Putamen (tissue), 1 donor: Measurements from ENCODE around the gene HAGHL.
"Not testable (repeated sequence)": the region's sequence is repeated elsewhere in the genome, so short reads cannot be mapped to it uniquely, and the experiment has no call there.

Source experiments
- DNase-seq: peaks from one replicate; pipeline ENCODE4 v3.0.0-alpha.2; 2016; ENCODE audit warnings: low spot score

HAGHL gene

DNA sequence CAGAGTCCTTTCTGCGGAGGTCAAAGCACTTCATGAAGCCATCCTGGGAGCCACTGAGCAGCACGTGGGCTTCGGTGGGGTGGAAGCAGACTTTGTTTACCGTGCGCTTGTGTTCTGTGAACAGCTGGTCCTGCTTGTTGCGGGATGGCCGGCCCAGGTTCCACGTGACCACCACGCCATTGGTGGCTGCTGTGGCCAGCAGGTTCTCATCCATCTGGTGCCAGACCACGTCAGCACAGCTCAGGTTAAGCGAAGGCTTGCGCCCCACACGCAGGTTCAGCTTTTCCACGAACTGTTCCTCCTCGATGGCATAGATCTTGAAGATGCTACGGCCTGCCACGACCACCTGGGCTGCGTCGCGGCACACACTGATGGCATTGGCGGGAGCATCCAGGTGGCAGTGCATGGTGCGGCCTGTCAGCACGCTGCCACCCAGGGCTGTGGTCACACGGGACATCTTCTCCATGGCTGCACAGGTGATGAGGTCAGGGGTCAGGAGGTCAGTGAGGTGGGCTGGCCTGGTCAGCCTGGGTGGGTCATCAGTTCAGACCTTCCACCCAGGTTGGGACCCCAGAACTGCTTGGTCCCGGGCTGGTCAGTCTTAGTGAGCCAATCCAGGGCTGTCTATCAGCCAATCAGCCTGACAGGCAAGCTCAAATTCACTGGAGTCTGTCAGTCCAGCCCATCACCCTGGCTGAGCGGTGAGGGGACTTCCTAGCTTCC, 37.6 kb upstream of the HAGHL start:
- no peak for DNase-seq

DNA sequence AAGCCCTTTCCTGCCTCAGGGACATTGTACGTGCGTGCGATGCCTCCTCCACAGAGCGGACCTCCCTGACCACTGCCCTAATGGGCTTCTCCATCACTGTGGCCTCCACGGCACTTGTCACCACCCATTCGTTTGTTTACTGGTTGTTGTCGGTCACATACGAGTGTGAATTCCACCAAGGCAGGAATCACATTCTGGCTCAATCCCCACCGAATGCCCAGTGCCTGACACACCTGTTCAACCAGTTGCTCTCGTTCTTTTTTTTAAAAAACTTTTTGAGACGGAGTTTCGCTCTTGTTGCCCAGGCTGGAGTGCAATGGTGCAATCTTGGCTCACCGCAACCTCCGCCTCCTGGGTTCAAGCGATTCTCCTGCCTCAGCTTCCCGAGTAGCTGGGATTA, 35.7 kb upstream of the HAGHL start:
- DNase-seq: not testable (repeated sequence)

DNA sequence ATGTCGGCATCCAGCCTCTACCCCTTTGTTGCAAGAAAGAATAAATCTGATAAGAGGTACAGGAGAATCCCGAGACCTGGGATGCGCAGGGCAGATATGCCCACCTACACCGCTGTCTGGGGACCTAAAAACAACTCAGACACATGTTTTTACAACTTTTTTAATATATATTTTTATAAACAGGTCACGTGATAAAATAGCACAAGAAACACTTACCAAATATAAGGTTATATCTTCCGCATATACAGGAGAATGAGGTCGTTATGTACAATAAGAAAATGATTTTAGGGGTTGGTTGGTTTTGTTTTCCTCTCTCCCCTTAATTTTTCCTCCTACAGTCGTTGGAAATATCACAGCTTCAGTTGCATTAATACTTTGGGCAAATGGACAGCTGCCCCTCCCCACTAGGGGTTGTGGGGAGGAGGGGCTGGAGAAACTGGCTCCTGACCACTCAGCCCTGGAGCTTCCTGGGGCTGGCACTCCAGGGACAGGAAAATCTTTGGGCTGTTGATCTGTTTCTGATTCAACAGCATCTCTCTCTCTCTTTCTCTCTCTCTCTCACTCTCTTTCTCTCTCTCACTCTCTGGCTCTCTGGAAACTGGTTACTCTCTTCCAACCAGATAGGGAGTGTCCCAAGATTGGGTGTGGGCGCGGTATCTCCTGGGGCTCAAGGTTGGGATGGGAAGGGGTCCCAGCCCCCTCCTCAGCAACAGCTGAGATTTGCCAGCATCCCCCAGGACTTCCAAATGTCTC, 34.4 kb upstream of the HAGHL start:
- DNase-seq: no peak

DNA sequence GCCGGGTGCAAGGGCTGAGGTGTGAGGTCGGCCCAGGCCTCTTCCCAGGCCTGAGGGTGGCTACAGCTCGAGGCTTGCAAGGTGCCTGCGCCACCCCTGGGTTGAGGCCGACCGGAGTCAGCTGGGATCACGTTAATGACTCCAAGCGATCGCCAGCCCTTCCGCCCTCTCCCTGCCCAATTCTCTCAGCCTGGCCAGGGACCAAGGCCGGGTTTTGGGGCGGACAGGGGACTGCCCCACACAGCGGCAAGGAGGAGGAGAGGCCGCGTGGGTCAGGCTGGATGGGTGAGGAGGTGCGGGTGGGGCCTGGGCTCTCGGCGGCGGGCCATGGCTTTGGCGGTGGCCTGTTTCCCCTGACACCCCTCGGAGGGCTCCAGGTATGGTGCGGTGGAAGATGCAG, 33.5 kb upstream of the HAGHL start:
- DNase-seq: no peak

DNA sequence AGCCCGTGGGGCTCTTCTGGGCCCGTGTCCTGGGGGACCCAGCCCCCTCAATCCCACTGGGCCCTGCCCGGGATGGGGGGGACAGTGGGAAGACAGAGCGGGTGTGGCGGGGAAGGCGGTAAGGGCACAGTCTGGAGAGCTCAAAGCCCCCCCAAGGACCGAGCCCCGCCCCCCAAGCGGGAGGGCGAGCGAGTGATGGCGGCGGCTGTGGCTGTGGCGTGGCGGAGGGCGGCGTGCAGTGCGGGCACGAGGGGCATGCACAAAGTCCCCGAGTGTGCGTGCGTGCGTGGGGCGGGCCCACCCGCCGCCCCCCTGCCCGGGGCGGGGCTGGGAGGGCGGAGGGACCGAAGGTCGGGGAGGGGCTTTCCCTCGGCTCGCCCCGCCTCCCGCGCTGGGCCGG, 33.1 kb upstream of the HAGHL start:
- no peak for DNase-seq

DNA sequence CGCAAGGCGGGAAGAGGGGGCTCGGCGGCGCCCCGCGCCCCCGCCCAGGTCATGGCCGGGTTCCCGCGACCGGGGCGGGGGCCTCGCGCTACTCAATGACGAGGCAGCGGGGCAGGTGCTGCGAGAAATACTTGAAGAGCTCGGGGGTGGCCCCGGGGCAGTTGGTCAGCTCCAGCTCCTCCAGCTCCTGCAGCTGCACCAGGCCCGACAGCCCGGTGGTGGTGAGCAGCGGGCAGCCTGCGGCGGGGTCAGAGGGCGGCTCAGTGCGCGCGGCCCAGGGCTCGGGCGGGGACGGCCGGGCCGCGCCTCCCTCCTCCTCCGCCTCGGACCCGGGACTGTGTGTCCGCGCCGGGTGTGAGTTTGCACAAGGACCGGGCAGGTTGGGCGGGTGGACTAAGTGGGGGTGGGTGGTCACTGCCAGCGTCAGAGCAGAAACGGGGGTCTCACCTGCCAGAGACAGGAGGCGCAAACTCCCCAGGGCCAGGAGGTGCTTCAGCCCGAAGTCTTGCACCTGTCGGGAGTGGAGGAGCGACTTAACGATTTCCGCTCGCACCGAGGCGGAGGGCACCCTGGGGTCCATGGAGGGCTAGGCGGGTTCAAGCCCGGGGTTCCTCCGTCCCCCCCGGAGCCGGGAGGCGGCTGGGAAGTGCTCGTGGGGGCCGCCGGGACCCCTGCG, 32.6 kb upstream of the HAGHL start:
- no peak for DNase-seq

DNA sequence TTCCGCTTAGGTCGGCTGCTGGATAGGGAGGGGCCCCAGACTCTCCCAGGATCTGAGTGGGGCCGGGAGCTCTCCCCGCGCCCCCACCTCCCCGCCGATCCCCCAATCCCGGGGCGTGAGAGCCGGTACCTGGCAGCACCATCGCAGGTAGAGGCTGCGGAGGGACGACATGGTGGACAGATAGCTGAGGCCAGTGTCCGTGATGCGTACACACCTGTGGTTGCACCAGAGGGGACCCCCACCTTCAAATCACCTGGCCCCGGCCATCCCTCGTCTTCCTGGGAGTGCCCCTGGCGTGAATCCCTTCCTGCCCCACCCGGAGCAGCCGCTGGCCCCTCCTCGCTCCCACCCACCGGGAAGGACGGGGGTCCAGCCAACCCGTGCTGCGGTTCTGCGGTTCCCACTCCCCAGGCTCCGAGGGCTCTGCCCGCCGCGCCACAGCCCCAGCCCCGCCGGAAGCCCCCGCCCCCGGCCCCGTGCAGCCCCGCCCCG, 32.0 kb upstream of the HAGHL start:
- no peak for DNase-seq

DNA sequence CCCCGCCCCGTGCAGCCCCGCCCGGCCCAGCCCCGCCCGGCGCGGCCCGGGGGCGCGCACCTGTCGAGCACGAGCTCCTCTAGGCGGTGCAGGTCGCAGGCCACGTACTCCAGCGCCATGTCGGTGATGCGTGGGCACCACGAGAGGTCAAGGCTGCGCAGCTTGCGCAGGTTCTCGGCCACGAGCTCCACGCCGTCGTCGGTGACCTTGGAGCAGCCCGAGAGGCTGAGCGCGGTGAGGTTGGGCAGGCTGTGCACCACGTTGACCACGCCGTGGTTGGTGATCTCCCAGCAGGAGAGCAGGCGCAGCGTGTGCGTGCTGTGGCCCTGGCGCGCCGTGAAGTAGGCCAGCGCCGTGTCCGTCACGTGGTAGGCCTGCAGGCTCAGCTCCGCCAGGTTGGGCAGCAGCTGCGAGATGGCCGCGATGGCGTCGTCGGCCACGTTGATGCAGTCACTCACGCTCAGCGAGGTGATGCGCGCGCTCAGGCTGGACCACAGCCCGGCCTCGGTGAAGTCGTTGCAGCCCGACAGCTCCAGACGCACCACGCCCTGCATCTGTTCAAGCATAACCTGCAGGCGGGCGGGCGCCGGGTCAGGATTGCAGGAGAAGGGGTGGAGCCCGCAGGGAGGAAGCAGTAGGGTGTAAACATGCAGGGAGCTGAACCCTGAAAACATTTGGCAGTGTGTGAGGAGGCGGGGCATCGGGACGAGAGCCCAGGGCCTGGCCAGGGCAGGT, 31.4 kb upstream of the HAGHL start:
- no peak for DNase-seq

DNA sequence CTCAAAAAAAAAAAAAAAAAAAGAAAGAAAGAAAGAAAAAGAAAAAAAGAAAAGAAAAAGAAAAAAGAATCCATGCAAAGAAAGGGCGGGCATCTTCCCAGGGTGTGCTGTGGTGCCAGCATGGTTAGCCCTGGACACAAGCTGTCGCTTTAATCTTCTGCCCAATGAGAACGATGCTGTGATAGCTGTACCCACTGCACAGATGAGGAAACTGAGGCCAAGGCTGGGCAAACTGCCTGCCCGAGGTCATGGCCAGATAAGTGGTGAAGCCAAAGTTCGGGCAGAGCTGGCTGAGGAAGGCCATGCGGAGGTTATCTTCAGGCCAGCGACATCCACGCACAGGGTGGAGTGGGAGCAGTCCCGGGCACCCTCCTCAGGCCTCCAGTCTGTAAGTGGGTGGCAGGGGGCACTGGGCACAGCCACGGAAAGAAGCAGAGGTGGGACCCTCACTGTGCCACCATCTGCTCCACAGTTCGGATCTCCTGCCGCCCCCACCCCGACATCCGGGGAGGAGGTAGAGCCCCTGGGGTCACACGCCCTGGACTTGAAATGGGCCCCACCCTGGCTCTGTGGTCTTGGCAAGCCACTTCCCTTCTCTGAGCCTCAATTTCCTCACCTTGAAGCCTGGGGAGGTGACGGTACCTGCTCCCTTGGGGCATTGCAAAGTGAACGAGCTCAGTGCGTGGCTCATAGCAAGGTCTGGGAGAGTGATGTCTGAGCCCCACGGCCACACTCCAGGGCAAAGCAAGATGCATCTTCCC, 27.8 kb upstream of the HAGHL start:
- no peak for DNase-seq

DNA sequence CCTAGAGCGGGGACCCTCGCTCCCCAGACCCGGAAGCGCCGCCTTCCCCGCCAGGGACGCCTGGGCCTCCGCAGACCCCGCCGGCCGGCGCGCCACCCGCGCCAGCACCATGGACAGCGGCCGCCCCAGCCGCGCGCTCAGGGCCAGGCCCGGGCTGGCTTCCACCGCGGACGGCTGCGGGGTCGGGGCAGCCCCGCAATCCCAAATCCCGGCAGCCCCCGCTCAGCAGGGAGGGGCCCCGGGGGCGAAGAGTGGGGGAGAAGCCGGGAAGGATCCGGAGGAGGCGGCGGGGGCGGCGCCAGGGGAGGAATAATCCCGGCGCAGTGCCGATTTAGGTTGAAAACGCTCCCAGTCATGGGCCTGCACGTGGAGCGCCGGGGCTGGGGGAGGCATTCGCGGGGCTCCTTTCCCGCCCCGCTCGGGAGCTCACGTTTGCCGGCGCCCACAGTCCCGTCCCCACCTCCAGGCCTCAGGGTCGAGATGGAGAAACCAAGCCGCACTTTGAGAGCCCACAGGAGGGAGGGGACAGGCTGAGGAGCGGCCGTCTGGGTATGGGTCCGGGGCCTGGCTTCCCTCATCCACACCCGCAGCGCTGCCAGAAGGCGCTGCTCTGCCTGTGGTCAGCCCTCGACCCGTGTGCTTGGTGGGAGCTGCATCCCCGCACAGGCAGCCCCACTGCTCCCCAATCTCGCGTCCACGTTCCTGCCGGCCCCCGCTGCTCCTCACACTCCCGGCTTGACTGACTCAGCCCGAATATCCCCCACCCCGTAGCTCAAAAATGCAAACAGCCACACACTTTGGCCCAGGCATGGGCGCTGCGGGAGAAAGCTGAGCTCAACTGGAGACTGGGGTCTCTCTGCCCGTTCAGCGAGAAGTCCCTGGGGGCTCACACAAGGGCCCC, 26.0 kb upstream of the HAGHL start:
- DNase-seq: no peak

DNA sequence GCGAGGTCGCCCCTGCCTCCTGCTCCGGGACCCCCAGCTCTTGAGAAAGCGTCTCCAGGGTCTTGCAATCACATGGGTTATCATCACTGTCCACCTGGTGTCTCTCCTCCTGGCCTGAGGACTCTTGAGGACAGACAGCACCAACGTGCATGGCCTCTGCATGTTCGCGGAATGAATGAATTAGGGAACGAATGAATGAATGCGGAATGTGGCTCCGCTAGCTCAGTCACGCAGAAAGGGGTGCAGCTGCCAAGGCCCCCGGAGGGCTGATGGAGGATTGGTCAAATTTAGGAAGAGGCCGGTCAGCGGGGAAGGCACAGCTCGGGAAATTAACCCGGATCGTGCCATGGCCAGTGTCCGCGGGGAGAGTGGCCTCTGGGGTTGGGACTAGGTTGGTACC, 24.6 kb upstream of the HAGHL start:
- DNase-seq: no peak

DNA sequence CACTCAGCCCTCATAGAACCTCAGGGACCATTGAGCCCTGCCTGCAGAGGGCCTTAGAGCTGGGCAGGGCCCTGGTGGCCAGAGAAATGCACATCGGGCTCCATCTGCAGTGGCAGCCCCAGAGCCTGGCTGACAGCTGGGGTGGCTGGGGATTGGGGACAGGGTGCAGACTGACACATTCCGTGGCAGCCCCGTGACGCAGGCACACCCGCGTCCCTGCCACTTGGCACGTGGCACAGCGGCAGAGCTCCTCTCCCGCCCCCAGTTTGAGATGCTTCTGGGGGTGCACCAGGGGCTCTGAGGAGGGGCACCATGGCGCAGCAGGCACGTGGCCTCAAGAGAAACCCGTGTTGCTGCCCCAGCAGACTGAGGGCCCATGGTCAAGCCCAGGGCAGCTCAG, 23.5 kb upstream of the HAGHL start:
- DNase-seq: peak; percentile 76

DNA sequence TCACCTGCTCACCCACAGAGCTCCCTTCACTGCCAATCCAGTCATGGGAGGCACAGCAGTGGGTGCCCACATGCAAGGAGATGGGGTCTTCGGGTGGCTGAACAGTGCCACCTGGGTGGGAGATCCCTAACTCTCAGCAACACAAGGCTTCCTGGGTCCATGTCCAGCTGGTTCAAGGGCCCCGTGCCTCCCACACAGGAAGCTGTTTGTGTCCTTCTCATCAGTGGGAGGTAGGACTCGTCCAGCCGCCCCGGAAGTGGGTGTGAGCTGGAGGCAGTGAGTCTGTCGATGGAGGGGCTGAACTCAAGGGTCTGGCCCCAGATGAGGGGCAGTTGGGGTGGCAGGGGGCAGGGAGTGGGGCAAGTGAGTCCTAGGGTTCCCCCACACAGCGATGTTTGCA, 22.9 kb upstream of the HAGHL start:
- no peak for DNase-seq

DNA sequence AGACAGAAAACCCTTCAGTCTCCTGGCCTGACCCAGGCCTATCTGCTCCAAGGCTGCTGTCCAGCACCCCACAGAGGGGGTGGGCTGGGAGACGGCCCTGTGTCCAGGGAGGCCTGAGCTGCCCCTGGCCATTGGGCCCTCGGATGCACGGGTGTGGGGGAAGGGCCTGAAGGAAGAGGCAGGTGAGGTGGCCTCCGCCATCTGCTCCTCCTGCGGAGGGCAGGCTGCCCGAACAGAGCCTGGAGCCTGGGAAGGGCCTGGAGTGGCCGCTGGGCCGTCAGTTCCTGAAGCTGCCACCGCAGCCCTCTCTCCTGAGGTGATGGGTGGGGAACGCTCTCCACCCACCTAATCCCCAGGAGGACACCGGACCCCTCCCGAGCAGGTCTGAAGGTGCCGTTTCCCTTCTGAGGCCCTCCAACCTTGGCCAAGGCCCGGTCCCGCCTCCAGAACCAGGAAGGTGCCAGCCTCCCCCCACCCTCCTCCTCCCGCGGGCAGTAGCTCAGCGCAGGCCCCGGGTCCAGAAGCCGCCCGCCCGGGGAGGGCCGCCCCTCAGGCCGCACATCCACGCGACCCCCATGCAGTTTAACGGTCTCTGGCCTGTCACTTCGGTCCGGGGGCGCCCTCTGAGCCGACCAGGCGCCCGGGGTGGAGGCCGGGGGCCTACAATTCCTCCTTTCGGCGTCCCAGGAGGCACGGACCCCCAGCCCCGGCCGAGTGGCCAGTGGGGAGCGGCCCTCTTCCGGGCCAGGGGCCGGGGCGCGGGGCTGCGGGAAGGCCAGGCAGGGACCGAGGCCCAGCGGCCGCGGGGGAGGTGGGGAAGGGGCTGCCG, 22.1 kb upstream of the HAGHL start:
- DNase-seq: no peak

DNA sequence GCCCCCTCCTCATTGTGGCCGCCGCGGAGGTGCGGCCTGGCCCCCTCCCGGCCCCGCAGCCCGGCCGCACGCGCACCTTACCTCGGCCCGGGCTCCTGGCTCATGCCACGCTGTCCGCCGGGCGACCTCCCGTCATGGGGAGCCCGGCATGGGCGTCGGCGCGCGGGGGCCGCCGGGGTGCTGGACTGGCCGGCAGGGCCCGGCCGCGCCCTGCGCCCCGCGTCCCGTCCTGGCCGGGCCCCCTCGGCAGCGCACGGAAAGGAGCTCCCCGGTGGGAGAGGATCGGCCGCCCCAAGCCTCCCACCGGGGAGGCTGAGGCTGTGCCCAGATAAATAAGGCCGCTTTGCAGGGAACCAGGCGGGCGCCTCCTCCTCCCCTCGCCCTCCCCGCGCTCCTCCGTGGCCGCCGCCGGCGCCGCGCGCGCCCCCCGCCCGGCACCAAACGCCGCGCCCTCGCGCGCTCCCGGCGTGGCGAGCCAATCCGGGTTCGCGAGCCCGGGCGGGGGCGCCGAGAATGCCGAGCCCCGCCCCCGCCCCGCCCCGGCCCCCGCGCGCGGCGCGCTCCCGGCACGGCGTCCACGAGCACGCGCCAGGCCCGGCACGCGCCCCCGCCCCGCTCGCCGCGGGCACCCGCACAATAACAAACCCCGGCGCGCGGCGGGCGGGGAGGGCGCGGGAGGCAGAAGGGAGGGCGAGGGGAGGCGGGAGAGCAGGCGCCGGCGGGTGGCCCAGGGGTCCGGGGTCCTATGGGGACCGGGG, 21.3 kb upstream of the HAGHL start, which contains the start of gene FBXL16:
FBXL16 (minus strand) TSS at position 371 of the 758 bp plus-strand sequence. CDS start 8,396 bp downstream, outside the sequence.
- DNase-seq: no peak

DNA sequence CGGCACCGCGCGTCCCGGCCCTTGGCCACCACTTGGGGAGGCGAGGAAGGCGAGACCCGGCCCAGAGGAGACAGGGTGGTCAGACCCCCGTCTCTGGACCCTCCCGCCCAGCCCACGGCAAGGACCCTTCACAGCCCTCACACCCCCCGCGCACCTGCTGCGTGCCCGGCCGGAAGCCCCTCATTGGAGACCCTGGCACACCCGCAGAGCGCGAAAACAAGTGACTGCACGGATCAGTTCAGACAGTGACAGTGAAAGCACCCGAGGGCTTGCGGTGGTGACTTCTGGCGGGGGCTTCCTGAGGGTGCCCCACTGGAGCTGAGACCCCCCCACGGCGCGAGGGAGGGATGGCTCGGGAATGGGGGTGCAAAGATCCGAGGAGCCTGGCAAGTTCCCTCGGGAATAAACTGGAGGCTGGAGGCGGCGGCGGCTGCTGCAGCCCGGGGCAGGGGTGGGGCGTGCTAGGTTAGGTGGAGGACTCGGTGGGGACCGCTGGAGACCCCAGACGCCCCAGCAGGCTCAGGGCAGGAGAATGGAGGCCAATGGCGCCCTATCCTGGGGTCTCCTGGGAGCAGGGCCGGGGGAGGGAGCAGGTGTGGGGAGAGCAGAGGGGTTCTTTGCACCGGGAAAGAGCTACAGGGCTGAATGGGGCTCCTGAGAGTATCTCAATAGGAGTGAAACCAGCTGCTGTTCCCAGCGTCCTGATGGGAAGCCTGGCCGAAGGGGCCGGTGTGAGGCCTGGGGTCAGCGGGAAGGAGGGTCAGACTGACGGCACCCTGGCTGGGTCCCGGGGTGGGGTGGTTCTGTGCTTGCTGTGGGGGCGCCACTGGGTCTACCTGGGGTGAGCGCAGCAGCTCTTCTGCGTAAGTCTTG, 20.5 kb upstream of the HAGHL start:
- DNase-seq: no peak

DNA sequence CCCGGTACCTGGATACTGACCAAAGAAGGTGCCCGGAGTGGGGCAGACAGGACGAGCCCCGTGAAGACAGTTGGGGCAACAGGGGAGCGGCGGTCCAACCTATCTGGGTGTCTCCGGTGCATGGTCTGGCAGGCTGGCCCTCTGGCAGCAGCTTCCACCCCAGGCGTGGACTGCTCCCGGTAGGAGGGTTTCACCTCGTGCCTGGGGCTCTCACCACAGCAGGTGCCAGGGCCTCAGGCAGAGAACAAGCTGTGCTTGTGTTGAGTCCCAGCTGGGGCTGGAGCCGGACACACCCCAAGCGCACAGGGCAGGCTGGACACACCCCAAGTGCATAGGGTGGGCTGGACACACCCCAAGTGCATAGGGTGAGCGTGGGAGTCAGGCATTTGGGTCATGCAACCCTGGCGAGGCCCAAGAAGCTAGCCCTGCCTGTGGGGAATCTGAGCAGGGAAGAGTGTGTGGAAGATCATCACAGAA, 19.8 kb upstream of the HAGHL start:
- DNase-seq: no peak

DNA sequence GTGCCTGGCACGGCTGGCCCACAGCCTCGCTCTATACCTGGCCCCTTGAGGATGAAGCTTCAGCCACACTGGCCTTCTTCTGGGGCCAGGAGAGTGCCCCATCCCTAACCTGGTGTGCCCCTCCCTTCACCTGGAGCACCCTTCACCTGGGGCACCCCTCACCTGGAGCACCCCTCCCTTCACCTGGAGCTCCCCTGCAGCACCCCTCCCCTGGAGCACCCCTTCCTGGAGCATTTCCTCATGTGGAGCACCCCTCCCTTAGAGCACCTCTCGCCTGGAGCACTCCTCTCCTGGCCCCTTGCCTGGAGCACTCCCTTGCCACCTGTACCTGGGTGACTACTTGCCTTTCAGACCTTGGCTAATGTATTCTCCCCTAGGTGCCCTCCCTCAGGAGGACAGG, 18.9 kb upstream of the HAGHL start:
- no peak for DNase-seq
